Measurements from ENCODE around the gene PARP1. TPM values are rescaled to one million over a fixed set of nuclear protein-coding genes. Genes with fewer than 3 reads are reported as not detected.
A peak's percentile ranks its signal among the peaks of the same experiment; 100 is the strongest.

Gene PARP1
- total RNA-seq, 1 experiment from 2014 or later, result 263 TPM

- CTCF ChIA-PET, result no interaction called here
- no peak overlapping the region for H3K27ac ChIP-seq (ENCODE audit: low read depth, low read length, poor library complexity, severe bottlenecking)
- POLR2A ChIA-PET (ENCODE audit: low non-redundant PET), result no interaction called here
- no peak for TF ChIP-seq CTCF (conservative IDR thresholded peaks at IDR 0.05; ENCODE audit: low read depth, low read length)
- TF ChIP-seq EZH2 (IDR thresholded peaks at IDR 0.05; ENCODE audit: borderline replicate concordance, low read depth, low read length, poor library complexity, severe bottlenecking), result no peak
- no peaks in the 10 kb centered on the region for H3K9me3 ChIP-seq (ENCODE audit: low read depth, low read length, poor library complexity, severe bottlenecking)
- no TSS peak for BruUV-seq (replicated peaks)
- H3K27me3 ChIP-seq (replicated peaks; ENCODE audit: insufficient read depth, low read depth, low read length, poor library complexity), result no peaks in the 10 kb centered on the region
- peaks cover 4% of the 10 kb centered on the region for H3K4me1 ChIP-seq (ENCODE audit: insufficient read depth, low read length, poor library complexity, severe bottlenecking)
- no peak overlapping the region for H3K4me3 ChIP-seq (ENCODE audit: low read depth, low read length, poor library complexity, severe bottlenecking)
- DNase-seq (ENCODE audit: low spot score), result no peak
- H3K36me3 ChIP-seq (ENCODE audit: insufficient read depth, low read length, poor library complexity, severe bottlenecking), result no peaks in the 10 kb centered on the region
- intact Hi-C loops (cut with micrococcal nuclease; ENCODE audit: unreplicated experiment), result no loop called here
These were observed 3.1 kb upstream of the PARP1 start for GRCh38 chr1:226410958-226411357.

DNA sequence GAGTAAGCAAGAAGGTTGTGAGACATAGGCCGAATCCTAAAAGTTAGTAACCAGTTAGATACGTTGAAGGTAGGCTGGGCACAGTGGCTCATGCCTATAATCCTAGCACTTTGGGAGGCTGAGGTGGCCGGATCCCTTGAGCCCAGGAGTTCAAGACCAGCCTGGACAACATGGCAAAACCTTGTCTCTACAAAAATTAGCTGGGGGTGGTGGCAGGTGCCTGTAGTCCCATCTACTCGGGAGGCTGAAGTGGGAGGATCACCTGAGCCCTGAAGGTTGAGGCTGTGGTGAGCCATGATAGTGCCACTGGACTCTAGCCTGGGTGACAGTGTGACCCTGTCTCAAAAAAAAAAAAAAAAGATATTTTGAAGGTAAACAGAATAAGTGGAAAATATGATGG, 1.5 kb upstream of the PARP1 start:
- no peak for DNase-seq (ENCODE audit: low spot score)
- TF ChIP-seq CTCF (conservative IDR thresholded peaks at IDR 0.05; ENCODE audit: low read depth, low read length) (no peak), EZH2 (IDR thresholded peaks at IDR 0.05; ENCODE audit: borderline replicate concordance, low read depth, low read length, poor library complexity, severe bottlenecking) (no peak)
- CTCF ChIA-PET, result no interaction called here
- H3K4me1 ChIP-seq (ENCODE audit: insufficient read depth, low read length, poor library complexity, severe bottlenecking), result peaks cover 18% of the 10 kb centered on the region
- POLR2A ChIA-PET (ENCODE audit: low non-redundant PET), result no interaction called here
- intact Hi-C loops (cut with micrococcal nuclease; ENCODE audit: unreplicated experiment), result no loop called here
- H3K27me3 ChIP-seq (replicated peaks; ENCODE audit: insufficient read depth, low read depth, low read length, poor library complexity), result no peaks in the 10 kb centered on the region
- H3K36me3 ChIP-seq (ENCODE audit: insufficient read depth, low read length, poor library complexity, severe bottlenecking), result no peaks in the 10 kb centered on the region
- H3K27ac ChIP-seq (ENCODE audit: low read depth, low read length, poor library complexity, severe bottlenecking), result no peak overlapping the region
- H3K9me3 ChIP-seq (ENCODE audit: low read depth, low read length, poor library complexity, severe bottlenecking), result no peaks in the 10 kb centered on the region
- no TSS peak for BruUV-seq (replicated peaks)
- H3K4me3 ChIP-seq (ENCODE audit: low read depth, low read length, poor library complexity, severe bottlenecking), result no peak overlapping the region

- intact Hi-C loops (cut with micrococcal nuclease; ENCODE audit: unreplicated experiment), result no loop called here
- H3K9me3 ChIP-seq (ENCODE audit: low read depth, low read length, poor library complexity, severe bottlenecking), result no peaks in the 10 kb centered on the region
- H3K4me3 ChIP-seq (ENCODE audit: low read depth, low read length, poor library complexity, severe bottlenecking), result peak overlapping the region; percentile 92
- no peak for DNase-seq (ENCODE audit: low spot score)
- peak overlapping the region; percentile 53 for H3K27ac ChIP-seq (ENCODE audit: low read depth, low read length, poor library complexity, severe bottlenecking)
- H3K27me3 ChIP-seq (replicated peaks; ENCODE audit: insufficient read depth, low read depth, low read length, poor library complexity), result no peaks in the 10 kb centered on the region
- BruUV-seq (replicated peaks), result no TSS peak
- H3K36me3 ChIP-seq (ENCODE audit: insufficient read depth, low read length, poor library complexity, severe bottlenecking), result no peaks in the 10 kb centered on the region
- ChIA-PET CTCF (interaction anchor here (0.6 to 0.9 kb wide), 8 partner anchors 8 to 1938 kb away, joined by 3 to 7 read pairs (median 4); no protein-coding TSS in a partner anchor), POLR2A (ENCODE audit: low non-redundant PET) (interaction anchor here (0.6 kb wide), 1 partner anchor 99 kb away, joined by 4 read pairs; the partner anchor contains the start of gene LIN9)
- TF ChIP-seq EZH2 (IDR thresholded peaks at IDR 0.05; ENCODE audit: borderline replicate concordance, low read depth, low read length, poor library complexity, severe bottlenecking) (no peak), CTCF (conservative IDR thresholded peaks at IDR 0.05; ENCODE audit: low read depth, low read length) (no peak)
- H3K4me1 ChIP-seq (ENCODE audit: insufficient read depth, low read length, poor library complexity, severe bottlenecking), result peaks cover 27% of the 10 kb centered on the region
These were observed 642 bp upstream of the PARP1 start for GRCh38 chr1:226408285-226409184.

All from A673 (cell line).